ENCODE measurements around the gene HSD17B3. TPM values are rescaled to one million over a fixed set of nuclear protein-coding genes. Genes with fewer than 3 reads are reported as not detected.

The HSD17B3 gene
- total RNA-seq, result not detected in 2 replicates

DNA sequence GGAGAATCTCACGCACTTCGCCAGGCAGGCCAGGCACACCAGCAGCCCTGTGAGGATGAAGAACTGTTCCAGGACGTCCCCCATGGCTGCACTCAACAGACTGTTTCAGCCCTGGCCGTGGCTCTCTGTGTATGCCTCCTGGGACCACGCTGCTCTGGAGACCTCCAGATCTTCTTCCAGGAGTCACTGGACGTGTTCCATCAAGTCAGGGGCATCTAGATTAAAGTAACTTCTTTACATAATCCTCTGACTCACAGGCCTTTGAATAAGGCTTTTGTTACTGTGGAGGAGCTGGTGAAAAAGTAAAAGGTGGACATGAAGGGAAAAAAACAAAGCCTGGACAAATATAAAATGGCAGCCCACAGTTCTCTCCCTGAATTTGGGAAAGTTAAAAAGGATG is at the start of gene HSD17B3:
Gene HSD17B3, minus strand, starts transcription at position 156 of the 400 bp plus-strand sequence. Its CDS starts 72 bp downstream, at position 84.
- DNase-seq (ENCODE audit: low read depth), result no peak
- TF ChIP-seq, protein P1, sequence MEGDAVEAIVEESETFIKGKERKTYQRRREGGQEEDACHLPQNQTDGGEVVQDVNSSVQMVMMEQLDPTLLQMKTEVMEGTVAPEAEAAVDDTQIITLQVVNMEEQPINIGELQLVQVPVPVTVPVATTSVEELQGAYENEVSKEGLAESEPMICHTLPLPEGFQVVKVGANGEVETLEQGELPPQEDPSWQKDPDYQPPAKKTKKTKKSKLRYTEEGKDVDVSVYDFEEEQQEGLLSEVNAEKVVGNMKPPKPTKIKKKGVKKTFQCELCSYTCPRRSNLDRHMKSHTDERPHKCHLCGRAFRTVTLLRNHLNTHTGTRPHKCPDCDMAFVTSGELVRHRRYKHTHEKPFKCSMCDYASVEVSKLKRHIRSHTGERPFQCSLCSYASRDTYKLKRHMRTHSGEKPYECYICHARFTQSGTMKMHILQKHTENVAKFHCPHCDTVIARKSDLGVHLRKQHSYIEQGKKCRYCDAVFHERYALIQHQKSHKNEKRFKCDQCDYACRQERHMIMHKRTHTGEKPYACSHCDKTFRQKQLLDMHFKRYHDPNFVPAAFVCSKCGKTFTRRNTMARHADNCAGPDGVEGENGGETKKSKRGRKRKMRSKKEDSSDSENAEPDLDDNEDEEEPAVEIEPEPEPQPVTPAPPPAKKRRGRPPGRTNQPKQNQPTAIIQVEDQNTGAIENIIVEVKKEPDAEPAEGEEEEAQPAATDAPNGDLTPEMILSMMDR (IDR thresholded peaks at IDR 0.05; ENCODE audit: insufficient read depth, low read depth, low read length), result no peak
- H3K4me3 ChIP-seq (ENCODE audit: low read depth, low read length), result no peak within 1 kb of the TSS

- DNase-seq (ENCODE audit: low read depth), result no peak
- H3K4me3 ChIP-seq (ENCODE audit: low read depth, low read length), result no peak overlapping the region
- TF ChIP-seq, protein P1 (IDR thresholded peaks at IDR 0.05; ENCODE audit: insufficient read depth, low read depth, low read length), result no peak
Observed at GRCh38 chr9:96350866-96351265, 48.9 kb upstream of the HSD17B3 start.

DNA sequence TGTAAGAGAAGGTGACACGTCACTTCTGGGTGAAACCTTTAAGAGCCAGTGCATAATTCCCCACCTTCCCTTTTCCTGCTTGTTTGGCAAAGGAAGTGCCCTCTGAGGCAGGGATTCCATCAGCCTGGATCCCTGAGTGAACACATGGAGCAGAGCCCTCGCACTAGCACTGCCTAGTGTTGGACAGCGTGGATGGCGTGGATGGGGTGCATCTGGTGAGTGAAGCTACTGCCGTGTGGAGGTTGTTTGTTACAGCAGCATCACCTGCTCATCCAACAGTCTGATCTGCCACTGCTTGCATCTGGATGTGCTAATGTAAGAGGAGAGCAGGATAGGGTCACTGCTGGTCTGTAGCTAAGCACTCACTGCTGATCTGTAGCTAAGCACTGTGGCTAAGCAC is 46.3 kb upstream of the HSD17B3 start:
- TF ChIP-seq, protein P1 (IDR thresholded peaks at IDR 0.05; ENCODE audit: insufficient read depth, low read depth, low read length), result no peak
- no peak overlapping the region for H3K4me3 ChIP-seq (ENCODE audit: low read depth, low read length)
- no peak for DNase-seq (ENCODE audit: low read depth)

DNA sequence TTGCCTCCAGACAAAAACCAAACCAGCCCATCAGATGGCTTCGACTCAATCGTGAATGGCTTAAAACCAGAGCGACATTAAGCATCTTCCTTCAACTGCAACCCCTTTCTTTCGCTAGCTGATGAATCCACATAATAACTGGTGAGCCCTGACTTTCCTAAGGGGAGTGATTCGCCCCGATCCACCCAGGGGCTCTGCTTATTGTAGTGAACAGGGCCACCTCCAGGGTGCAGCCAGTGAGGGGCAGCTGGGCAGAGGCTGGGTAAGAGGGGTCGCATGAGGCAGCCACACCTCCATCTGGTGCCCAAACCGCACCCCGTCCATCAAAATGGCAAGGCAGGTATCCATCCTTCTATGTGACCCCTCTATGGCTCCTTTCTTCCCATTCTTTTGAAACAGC is 43.6 kb upstream of the HSD17B3 start:
- DNase-seq (ENCODE audit: low read depth), result no peak
- TF ChIP-seq, protein P1 (IDR thresholded peaks at IDR 0.05; ENCODE audit: insufficient read depth, low read depth, low read length), result no peak
- no peak overlapping the region for H3K4me3 ChIP-seq (ENCODE audit: low read depth, low read length)

- peak; percentile 85 for DNase-seq (ENCODE audit: low read depth)
- H3K4me3 ChIP-seq (ENCODE audit: low read depth, low read length), result no peak overlapping the region
- TF ChIP-seq, protein P1 (IDR thresholded peaks at IDR 0.05; ENCODE audit: insufficient read depth, low read depth, low read length), result no peak
Observed at GRCh38 chr9:96344458-96345180, 42.6 kb upstream of the HSD17B3 start.

DNA sequence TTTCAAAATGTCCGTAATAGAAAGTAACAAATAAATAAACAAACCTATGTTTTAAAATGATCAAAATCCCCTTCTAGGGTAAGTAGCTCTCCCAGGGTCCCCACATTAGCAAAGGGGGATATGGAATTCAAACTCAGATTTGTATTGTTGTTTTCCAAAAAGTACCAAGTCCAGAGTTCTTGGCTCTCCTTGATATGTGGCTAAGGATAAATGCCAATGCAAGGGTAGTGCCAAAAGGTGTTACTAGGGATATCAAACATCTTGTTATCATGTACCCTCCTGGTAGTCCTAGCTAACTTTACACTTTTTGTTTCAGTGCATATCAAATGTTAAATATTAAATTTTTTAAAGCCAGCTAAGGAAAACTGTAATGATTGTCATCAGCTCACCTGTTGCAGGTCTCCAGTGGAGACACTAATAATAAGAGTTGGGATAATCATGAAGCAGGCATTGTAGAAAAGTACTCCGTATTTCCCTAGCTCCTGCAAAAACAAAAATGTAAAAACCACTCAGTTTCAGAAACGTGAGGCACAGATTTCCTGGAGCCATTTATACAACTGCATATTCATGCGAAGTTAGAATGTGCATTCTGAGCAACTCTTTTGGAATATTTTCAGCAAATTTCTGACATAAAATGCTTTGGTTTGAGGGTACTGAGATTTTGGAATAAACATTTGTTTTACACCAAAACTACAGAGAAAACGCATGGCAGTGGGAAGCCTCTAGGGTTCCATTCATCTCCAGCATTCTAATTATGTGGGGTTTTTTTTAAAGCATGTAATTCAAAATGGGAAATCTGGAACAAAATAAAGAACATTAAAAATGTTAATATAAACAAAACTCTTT is 41.8 kb upstream of the HSD17B3 start:
- DNase-seq (ENCODE audit: low read depth), result no peak
- TF ChIP-seq, protein P1 (IDR thresholded peaks at IDR 0.05; ENCODE audit: insufficient read depth, low read depth, low read length), result no peak
- H3K4me3 ChIP-seq (ENCODE audit: low read depth, low read length), result no peak overlapping the region
